SK-N-SH treated with all-trans-retinoic acid at 6 μM for 48 hours (cell line): ENCODE data around the gene GPR151.

ENCODE experiments used
- CREB5 ChIP-seq: fragments of 250-450 bp; sonication (Bioruptor Pico); IDR thresholded peaks from 2 replicates; pipeline ENCODE4 v1.5.1; 2020; ENCODE audit warnings: low read depth, mild to moderate bottlenecking, moderate library complexity
- CSDC2 ChIP-seq: fragments of 250-450 bp; sonication (Bioruptor Pico); IDR thresholded peaks from 2 replicates; pipeline ENCODE4 v1.5.0; 2020; ENCODE audit warnings: mild to moderate bottlenecking, moderate library complexity
- PATZ1 ChIP-seq: fragments of 250-450 bp; sonication (Bioruptor Pico); IDR thresholded peaks from 2 replicates; pipeline ENCODE4 v1.8.0; 2020; ENCODE audit warnings: mild to moderate bottlenecking, moderate library complexity, borderline replicate concordance
- POU6F1 ChIP-seq: fragments of 250-450 bp; sonication (Bioruptor Pico); IDR thresholded peaks from 2 replicates; pipeline ENCODE4 v1.8.0; 2021; ENCODE audit warnings: low read depth, mild to moderate bottlenecking, moderate library complexity, borderline replicate concordance
- PPARA ChIP-seq: fragments of 250-450 bp; sonication (Bioruptor Pico); IDR thresholded peaks from 2 replicates; pipeline ENCODE4 v1.5.0; 2020; ENCODE audit warnings: mild to moderate bottlenecking, borderline replicate concordance
- TSHZ2 ChIP-seq: fragments of 250-450 bp; sonication (Bioruptor Pico); IDR thresholded peaks from 2 replicates; pipeline ENCODE4 v1.5.0; 2020; ENCODE audit warnings: mild to moderate bottlenecking, moderate library complexity
- ZFP30 ChIP-seq: fragments of 450-650 bp; formaldehyde crosslinking; IDR thresholded peaks from 2 replicates; pipeline ENCODE4 v1.5.0; 2022; ENCODE audit warnings: mild to moderate bottlenecking, moderate library complexity
- ZNF565 ChIP-seq: fragments of 450-650 bp; formaldehyde crosslinking; conservative IDR thresholded peaks from 2 replicates; pipeline ENCODE4 v1.5.0; 2020; ENCODE audit warnings: low read depth, mild to moderate bottlenecking, moderate library complexity

GRCh38 chr5:146561711-146562110, 45.7 kb upstream of the GPR151 start:
- TF ChIP-seq CREB5 (CRISPR knock-in tag): no peak
- no peak for TF ChIP-seq ZFP30 (CRISPR knock-in tag)
- TF ChIP-seq PATZ1: no peak
- TF ChIP-seq PPARA (CRISPR knock-in tag): no peak
- TF ChIP-seq POU6F1 (CRISPR knock-in tag): no peak
- no peak for TF ChIP-seq ZNF565 (CRISPR knock-in tag)
- no peak for TF ChIP-seq TSHZ2 (CRISPR knock-in tag)
- no peak for TF ChIP-seq CSDC2 (CRISPR knock-in tag)
